HepG2 (cell line): Measurements from ENCODE around the gene VAPB.

Experiments
- ATF6 ChIP-seq: sonication (generic); formaldehyde crosslinking; conservative IDR thresholded peaks from 2 replicates; pipeline ENCODE4 v1.4.0; 2020; ENCODE audit warnings: missing genetic modification reagents
- CTCF ChIP-seq: sonication (generic); formaldehyde crosslinking; IDR thresholded peaks from 2 replicates; pipeline ENCODE4 v1.5.0; 2020; ENCODE audit warnings: mild to moderate bottlenecking, missing genetic modification reagents, moderate library complexity
- FOXA1 ChIP-seq, 2 experiments: fragments of 450-650 bp in 1 of 2; sonication (generic) in 1 of 2; formaldehyde crosslinking in 1 of 2; IDR thresholded peaks; 2 replicates each; pipeline versions ENCODE4 v1.4.0 to v1.6.1; 2016 to 2020; ENCODE audit warnings: missing genetic modification reagents in 1 of 2
- KIAA2018 ChIP-seq: sonication (generic); formaldehyde crosslinking; IDR thresholded peaks from 2 replicates; pipeline ENCODE4 v1.5.0; 2020; ENCODE audit warnings: mild to moderate bottlenecking, missing genetic modification reagents, borderline replicate concordance
- SETDB1 ChIP-seq: sonication (generic); formaldehyde crosslinking; IDR thresholded peaks from 2 replicates; pipeline ENCODE4 v1.5.1; 2020; ENCODE audit warnings: missing genetic modification reagents, mild to moderate bottlenecking, borderline replicate concordance
- SSRP1 ChIP-seq: IDR thresholded peaks from 2 replicates; pipeline ENCODE4 v1.6.1; 2016; ENCODE audit warnings: control low read depth
- TCF7L2 ChIP-seq: IDR thresholded peaks from 2 replicates; pipeline ENCODE4 v1.6.1; 2011; ENCODE audit warnings: mild to moderate bottlenecking, low read depth, low read length, moderate library complexity
- UBTF ChIP-seq: sonication (generic); formaldehyde crosslinking; IDR thresholded peaks from 2 replicates; pipeline ENCODE4 v1.4.0; 2020; ENCODE audit warnings: mild to moderate bottlenecking, missing genetic modification reagents
- ZNF768 ChIP-seq: sonication (generic); formaldehyde crosslinking; IDR thresholded peaks from 2 replicates; pipeline ENCODE4 v1.4.0; 2020; ENCODE audit warnings: missing genetic modification reagents
- ZSCAN12 ChIP-seq: sonication (generic); formaldehyde crosslinking; IDR thresholded peaks from 2 replicates; pipeline ENCODE4 v1.9.0; 2021; ENCODE audit warnings: mild to moderate bottlenecking, missing genetic modification reagents

- no peak for TF ChIP-seq FOXA1 (IDR thresholded peaks at IDR 0.05)
- TF ChIP-seq FOXA1 (CRISPR knock-in tag; IDR thresholded peaks at IDR 0.05): peak; percentile 67
- TF ChIP-seq TCF7L2: no peak
- no peak for TF ChIP-seq ZNF768 (CRISPR knock-in tag)
- TF ChIP-seq KIAA2018 (CRISPR knock-in tag): no peak
- TF ChIP-seq SSRP1 (CRISPR knock-in tag): no peak
- TF ChIP-seq SETDB1 (CRISPR knock-in tag): no peak
- TF ChIP-seq ZSCAN12 (CRISPR knock-in tag): no peak
- no peak for TF ChIP-seq CTCF
- TF ChIP-seq UBTF: no peak
- TF ChIP-seq ATF6: no peak
Measured at GRCh38 chr20:58395604-58396003, 6.6 kb downstream of the VAPB start.
